HG03064 (cell line): ENCODE data around the gene NR2C1.

Experiments
- ATAC-seq: cut with Tn5 transposase; IDR thresholded peaks from one replicate; pipeline ENCODE4 v1.9.1; 2021; ENCODE audit warnings: low read depth; ENCODE audit not compliant: unreplicated experiment

NR2C1 gene

DNA sequence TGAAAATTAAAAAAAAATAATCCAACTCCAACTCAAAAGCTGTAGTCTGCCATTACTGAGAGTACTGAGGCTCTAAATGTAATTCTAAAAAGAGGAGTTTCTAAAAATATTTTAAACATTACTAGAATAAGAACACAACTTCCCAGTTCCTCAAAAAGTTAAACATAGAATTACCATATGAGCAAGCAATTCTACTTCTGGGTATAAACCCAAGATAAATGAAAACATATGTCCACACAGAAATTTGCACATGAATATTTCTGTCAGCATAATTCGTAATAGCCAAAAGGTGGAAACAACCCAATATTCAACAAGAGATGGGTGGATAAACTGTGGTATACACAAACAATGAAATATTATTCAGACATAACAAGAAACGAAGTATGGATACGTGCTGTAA, 15.0 kb upstream of the NR2C1 start:
- peak; percentile 64 for ATAC-seq

DNA sequence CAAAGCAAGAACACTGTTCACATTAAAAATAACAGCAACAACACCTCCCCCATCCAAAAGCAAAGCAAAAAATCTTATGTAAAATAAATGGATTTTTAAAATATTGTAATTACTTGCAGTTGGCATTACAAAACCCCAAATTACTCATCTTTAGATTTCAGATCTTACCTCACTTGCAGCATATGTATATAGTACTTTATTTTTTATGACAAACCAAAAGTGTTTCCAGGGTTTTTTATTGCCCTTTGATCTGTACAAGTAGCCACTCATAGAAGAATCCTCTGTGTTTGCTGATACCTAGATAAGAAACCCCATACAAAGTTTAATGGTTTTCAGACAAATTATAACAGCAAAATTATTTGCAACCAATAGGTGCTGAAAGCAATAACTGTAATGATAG, 12.2 kb upstream of the NR2C1 start:
- no peak for ATAC-seq

DNA sequence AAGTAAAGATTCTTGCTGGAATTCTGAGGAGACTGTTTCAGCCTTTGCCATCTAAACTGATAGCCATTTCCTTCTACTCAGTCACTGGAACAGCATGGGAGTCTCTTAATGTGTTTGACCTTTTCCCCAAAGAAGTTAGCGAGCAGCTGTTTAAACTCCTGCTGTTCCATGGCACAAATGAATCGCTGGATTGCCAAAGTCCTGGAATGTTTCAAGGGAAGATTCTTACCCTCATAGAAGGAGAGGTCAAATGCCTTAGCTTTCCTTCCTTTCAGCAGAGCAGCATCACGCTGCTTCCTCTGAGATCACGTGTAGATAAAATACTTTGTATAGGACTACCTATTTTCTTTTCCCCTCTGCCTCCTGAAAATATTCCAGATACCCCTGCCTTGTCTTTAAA, 10.5 kb upstream of the NR2C1 start:
- no peak for ATAC-seq

DNA sequence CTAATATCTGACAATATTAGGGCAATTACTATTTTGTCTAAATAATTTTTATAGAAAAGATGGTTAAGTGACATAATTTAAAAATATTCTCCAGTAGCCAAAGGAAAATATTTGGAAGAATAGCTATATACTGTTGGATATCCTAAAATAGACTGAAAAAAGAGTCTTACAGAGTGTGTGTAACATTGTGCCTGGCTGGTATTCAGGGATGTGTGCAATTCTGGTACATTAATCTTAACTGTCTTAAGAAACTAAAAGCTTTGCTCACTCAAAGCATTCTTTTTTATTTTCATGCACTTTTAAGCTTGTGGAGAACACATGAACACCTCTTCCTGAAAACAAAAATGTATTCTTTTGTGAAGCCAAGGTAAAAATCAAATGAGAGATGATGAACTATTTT, 10.1 kb upstream of the NR2C1 start:
- no peak for ATAC-seq

DNA sequence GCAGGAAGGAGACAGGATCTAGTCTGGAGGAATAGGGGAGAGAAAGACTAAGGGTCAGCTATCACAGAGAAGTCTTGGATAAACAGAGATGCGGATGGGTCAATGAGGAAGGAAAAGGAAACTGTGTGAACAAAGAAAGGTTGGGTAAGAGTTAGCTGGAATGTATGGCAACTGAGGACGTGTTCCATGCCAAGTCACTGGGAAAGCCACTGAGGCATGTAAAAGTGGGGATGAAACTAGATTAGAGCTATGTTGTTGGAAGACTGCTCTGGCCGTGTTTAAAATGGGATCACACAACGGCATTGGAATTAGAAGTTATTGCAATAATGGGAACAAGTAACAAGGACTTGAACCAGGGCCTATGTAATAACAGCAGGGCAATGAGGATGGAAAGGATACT, 3.9 kb upstream of the NR2C1 start:
- no peak for ATAC-seq

DNA sequence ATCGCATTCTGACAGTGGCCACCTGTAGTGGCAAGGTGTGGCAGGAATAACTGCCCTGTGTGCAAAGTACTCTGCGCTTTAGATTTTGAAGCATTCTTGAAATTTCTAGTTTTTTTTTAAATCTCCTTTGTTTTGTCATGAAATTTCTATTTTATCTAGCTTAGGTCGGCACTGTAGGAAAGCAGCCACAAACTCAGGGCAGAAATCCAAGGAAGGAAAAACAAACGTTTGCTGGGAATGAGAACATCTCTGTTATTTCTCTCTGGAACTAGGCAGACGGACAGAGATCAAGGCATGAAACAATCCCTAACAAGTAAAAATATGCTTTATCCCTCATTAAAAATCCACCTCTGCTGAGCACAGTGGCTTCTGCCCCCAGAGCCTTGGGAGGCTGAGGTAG, 1.3 kb upstream of the NR2C1 start:
- no peak for ATAC-seq

DNA sequence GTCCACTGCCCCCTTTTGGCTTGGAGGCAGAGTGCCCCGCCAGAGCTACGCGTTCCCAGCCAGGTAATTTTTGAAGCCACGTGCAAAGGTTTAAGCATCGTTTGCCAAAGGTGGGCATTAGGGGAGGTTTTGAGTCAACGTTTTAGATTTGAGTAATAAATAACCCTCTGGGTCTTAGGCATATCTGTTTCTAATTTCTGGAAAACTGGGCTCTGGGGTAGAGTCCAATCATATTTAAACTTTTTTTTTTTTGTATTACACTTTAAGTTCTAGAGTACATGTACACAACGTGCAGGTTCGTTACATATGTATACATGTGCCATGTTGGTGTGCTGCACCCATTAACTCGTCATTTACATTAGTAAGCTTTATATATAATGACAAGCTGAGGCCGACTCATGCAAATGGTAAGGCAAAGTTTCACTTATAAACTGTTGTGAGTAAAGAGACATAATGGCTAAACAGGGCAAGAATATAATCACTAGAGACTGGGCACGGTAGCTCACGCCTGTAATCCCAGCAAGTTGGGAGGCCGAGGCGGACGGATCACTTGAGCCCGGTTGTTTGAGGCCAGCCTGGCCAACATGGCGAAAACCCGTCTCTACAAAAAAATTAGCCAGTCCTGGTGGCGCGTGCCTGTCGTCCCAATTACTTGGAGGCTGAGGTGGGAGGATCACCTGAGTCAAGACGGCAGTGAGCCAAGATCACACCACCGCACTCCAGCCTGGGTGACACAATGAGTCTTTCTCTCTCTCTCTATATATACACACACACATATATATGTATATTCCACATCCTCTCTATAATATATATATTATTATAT, 491 bp upstream of the NR2C1 start:
- no peak for ATAC-seq

DNA sequence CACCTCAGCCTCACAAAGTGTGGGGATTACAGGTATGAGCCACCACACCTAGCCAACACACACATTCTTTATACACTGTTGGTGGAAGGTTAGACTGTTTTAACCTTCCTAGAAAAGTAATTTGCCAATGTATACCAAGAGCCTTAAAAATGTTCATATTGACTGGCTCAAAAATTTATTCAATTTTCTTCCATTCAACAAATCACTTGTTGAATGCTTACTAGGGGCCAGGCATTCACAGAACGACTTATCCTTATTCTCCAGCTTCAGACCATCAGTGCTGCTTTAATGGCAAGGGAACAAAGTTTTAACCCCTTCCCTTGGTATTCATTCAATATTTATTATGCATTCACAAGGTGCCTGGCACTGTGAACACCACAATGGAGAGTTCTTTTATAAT, 3.0 kb downstream of the NR2C1 start:
- ATAC-seq: no peak

DNA sequence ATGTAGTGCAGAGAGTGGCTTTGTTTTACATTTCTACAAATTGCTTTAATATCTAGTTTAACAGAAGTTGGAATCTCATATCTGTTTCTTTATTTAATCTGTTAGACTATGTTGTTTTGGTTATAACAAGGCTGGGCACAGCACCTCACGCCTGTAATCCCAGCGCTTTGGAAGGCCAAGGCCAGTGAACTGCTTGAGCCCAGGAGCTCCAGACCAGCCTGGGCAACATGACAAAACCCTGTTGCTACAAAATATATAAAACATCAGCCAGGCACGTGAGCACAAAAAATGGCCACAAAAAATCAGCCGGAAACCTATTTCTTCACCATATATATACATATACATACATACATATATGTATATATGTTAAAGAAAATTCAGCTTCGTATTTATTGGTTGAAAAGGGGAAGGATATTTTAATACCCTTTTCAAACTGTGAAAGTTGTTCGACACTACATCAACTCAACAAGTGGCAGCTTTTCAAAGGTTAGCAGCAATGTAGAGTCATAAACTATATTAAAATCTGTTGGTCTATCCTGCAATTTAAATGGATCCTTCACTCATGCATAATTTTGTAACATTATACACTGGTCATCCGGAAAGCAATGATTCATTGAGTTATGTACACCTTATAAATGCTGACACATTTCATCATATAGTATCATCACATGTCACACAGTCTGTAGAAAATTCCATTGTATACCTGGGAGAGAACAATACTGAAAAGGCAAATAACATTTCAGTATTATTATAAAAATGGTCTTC, 7.1 kb downstream of the NR2C1 start:
- no peak for ATAC-seq

DNA sequence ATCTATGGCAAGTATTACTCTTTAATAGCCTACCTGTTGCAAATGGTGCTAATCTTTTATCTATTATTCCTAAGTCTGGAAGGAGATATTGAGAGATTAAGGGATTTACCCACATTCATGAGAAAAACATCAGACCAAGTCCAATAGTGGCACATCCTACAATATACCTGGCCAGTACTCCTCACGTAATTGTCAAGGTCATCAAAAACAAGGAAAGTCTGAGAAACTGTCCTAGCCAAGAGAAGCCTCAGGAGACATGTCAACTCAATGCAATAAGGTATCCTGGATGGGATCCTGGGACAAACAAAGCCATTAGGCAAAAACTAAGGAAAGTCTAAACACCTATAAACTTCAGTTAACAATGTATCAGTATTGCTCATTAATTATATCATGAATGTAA, 12.5 kb downstream of the NR2C1 start:
- no peak for ATAC-seq

DNA sequence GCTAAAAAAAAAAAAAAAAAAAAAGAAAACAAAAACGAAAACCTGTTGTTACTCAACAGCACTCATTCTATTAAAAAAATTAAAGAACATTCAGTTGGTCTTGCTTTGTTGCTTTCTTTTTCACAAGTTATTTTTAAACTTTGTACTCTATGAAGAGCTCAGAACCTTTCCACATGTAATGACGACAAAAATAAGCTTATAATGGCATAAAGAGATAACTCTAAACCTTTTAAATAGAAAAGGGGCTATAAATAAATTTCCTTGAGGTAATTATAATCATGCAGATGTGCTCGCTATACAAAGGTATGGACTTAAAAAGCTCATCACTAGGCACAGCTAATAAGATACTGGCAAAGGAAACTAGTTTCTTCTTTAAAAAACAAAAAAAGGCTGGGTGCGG, 13.4 kb downstream of the NR2C1 start:
- no peak for ATAC-seq

DNA sequence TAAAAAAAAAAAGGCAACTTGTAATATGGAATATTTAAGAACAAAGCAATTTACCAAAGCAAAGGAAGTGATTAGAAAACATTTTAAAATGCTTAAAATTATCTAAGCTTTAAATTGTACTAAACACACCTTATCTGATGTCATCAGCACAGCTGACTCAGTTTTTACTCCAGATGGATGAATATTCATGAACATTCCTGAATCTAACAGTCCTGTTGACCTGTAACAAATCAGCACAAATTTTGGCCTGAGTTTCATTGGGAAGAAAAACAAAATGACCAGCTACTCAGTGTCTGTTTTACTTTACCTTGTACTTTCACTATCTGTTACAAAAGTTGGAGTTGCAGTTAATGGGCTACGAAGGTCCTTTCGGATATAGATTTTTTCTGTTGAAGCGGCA, 16.0 kb downstream of the NR2C1 start:
- no peak for ATAC-seq

DNA sequence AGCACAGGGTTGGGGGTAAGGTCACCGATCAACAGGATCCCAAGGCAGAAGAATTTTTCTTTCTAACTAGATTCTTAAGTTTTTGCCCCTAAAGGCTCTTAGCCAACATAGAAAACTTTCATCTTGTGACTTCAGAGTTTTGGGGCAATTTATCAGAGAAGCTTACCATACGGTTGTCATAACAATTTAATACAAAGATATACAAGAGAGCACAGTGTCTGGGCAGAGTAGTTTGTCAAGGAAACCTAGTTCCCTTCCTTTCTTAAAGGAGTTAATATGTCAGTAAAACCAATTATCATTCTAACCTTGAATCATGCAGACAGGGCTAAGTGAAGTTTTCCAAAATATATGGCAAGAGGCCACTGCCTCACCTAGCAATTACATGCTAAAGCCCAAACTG, 18.4 kb downstream of the NR2C1 start:
- no peak for ATAC-seq

DNA sequence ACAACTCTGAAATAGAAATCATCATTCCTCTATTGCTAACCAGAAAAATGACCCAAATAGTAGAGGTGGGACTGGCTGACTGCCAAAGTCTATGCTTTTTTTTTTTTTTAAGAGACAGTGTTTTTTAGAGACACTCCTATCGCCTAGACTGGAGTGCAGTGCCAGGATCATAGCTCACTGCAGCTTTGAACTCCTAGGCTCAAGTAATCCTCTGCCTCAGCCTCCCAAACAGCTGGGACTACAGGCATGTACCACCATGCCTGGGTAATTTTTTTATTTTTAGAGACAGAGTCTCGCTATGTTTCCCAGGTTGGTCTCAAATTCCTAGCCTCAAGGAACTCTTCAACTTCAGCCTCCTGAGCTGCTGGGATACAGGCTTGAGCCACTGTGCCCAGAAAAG, 19.2 kb downstream of the NR2C1 start:
- ATAC-seq: no peak

DNA sequence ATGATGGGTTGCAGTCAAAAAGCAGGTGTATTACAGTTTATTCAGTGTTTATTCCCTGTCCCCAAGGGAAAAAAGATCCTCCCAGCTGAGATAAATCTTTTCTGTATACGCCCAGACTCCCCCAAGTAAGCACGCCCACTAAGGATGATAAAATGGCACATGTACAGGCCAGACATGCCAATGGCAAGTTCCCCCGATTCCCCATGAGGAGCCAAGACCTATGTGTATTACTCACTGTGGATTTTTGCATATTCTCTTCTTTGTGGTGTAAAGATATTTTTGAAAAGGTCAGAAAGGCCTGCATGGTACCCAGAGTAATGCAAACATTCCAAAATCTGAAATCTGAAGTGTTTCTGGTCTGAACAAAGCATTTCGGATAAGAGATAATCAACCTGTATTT, 22.2 kb downstream of the NR2C1 start:
- no peak for ATAC-seq

DNA sequence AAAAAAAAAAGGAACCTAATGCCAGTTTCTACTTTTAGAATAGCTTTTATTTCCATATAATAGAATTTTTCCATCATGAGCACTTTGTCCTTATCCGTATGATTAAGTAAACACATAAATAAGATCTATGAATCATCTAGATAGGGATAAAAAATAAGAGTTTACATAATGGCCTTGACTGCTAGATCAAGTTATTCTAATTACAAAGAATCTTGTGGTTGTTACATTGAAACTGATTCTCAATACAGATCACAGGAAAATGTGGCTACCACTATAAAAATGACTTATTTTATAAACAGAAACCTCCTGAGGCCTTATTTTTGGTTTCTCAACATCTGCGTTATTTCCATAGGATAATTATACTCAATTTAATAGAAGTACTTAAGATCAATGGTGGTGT, 35.5 kb downstream of the NR2C1 start:
- no peak for ATAC-seq

DNA sequence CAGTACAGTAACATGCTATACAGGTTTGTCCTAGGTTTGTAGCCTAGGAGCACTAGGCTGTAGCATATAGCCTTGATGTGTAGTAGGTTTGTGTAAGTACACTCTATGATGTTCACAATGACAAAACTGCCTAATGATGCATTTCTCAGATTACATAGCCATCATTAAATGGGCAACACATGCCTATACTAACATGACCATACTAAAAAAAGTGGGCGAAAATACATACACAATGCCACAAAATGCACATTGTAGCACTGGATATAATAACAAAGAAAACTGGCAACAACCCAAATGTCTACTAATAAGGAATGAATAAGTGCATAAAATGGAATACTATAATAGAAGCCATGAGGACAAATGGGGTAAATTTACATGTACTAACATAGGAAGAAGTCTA, 38.7 kb downstream of the NR2C1 start:
- ATAC-seq: no peak

DNA sequence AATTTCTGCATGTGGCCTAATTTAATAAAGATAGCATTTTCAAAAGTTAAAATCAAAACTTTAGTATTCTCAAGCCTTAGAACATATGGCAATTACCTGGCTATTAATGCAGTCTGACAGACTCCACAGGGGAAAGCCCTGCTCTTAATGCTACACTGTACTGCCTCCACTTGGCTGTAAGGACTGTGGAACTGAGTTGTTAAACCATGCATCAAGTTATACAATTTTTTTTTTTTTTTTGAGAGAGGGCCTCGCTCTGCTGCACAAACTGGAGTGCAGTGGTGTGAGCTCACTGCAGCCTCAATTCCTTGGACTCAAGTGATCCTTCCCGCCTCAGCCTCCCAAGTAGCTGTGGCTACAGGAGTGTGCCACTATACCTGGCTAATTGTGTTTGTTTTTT, 50.9 kb downstream of the NR2C1 start:
- ATAC-seq: no peak

DNA sequence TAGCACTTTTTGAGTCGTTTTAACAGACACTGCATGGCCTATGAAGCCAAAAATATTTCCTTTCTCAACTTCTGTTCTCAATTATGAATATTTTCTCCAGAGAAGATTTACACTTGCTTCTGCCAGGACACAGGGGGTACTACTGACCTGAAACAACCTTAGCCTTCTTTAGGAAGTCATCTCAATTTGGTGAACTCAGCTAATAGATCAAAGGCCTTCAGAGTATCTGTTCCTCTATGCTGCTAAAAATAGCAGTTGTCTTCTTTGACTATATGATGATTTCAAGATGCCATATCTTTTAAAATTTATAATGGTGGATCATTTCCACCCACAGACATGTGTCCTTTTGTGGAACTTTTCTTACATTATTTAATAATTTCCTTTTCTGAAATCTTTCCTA, 55.9 kb downstream of the NR2C1 start:
- no peak for ATAC-seq

DNA sequence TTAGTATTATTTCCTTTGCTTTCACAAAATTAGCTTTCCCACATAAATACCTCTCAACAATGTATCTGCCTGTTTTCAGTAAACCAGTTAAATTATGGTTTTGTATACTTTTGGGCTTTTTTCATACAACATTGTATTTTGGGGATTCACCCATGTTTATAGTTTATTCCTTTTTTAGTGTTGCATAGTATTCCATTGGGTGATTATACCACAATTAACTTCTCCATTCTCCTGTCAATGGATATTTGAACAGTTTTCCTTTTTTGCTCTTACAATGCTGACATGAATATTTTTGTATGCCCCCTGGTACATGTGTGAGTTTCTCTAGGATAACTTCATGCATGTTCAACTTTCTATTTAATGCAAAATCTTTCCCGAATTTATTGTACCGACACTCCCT, 57.3 kb downstream of the NR2C1 start:
- no peak for ATAC-seq

DNA sequence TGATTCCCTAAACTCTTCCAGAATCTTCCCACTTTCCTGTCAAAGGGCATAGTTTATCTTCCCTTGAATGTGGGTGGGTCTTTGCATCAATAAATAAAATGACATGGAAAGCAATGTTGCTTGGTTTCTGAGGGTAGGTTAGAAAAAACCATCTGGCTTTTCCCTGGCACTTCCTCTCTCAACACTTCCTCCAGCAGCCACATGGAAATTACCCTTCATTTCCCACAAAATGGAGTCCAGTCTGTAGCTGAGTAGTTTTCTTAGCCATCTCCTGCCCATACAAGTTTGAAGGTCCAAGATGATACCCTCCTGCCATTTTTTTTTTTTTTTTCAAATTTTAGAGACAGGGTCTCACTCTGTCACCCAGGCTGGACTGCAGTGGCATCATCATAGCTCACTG, 58.9 kb downstream of the NR2C1 start:
- no peak for ATAC-seq

DNA sequence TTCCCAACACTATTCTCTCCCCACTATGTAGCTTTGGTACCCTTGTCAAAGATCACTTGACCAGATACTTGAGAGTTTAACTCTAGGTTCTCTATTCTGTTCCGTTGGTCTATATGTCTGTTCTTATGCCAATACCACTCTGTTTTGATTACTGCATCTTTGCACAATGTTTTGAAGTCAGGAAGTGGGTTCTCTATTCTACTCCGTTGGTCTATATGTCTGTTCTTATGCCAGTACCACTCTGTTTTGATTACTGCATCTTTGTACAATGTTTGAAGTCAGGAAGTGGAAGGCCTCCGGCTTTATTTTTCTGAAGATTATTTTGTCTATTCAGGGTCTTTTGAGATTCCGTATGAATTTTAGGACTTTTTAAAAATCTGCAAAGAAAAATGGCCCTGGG, 67.2 kb downstream of the NR2C1 start:
- no peak for ATAC-seq
